NCI-H1417 (cell line): ENCODE measurements around the gene SHB.

Experiments
- DNase-seq, 3 experiments: peaks; one replicate each; lab custom pipeline; 2025; lab: John Stamatoyannopoulos, UW

The SHB gene

GRCh38 chr9:38008168-38009034 lies 60.6 kb downstream of the SHB start:
- peak in 2 of 3 experiments; percentile 65 to 77 for DNase-seq

- no peak for DNase-seq
Measured at GRCh38 chr9:38007016-38007415, 62.0 kb downstream of the SHB start.

- DNase-seq: no peak
Measured at GRCh38 chr9:38006163-38006562, 62.9 kb downstream of the SHB start.

- DNase-seq: no peak
Measured at GRCh38 chr9:38004809-38005560, 64.0 kb downstream of the SHB start.

GRCh38 chr9:38003946-38004808 lies 64.8 kb downstream of the SHB start:
- DNase-seq: peak in 2 of 3 experiments; percentile 17 to 59

GRCh38 chr9:38003230-38003629 lies 65.8 kb downstream of the SHB start:
- DNase-seq: no peak

GRCh38 chr9:38001430-38001829 lies 67.6 kb downstream of the SHB start:
- DNase-seq: no peak

- DNase-seq: no peak
Measured at GRCh38 chr9:38000735-38001134, 68.3 kb downstream of the SHB start.

GRCh38 chr9:38000332-38000731 lies 68.7 kb downstream of the SHB start:
- no peak for DNase-seq

GRCh38 chr9:37999588-38000189 lies 69.3 kb downstream of the SHB start:
- no peak for DNase-seq

- DNase-seq: peak in 2 of 3 experiments; percentile 5 to 25
Measured at GRCh38 chr9:37998881-37999587, 70.0 kb downstream of the SHB start.

- no peak for DNase-seq
Measured at GRCh38 chr9:37997636-37998374, 71.2 kb downstream of the SHB start.

GRCh38 chr9:37996819-37997217 lies 72.2 kb downstream of the SHB start:
- DNase-seq: no peak

- peak in 1 of 3 experiments; percentile 13 for DNase-seq
Measured at GRCh38 chr9:37995961-37996818, 72.8 kb downstream of the SHB start.

GRCh38 chr9:37995348-37995737 lies 73.7 kb downstream of the SHB start:
- no peak for DNase-seq

- peak; percentile 61 to 84 (median 63) for DNase-seq
Measured at GRCh38 chr9:37994639-37995347, 74.2 kb downstream of the SHB start.

- DNase-seq: no peak
Measured at GRCh38 chr9:37992924-37993349, 76.1 kb downstream of the SHB start.

- DNase-seq: no peak
Measured at GRCh38 chr9:37990404-37991015, 78.5 kb downstream of the SHB start.
